ENCODE data around the gene GDPD1. TPM values are rescaled to one million over a fixed set of nuclear protein-coding genes. Genes with fewer than 3 reads are reported as not detected.
"Not testable (repeated sequence)": the region's sequence is repeated elsewhere in the genome, so short reads cannot be mapped to it uniquely, and the experiment has no call there.

Gene GDPD1
- total RNA-seq, 6 experiments from 2014 or later = 0.43 to 1.4 (median 1.1) TPM

DNA sequence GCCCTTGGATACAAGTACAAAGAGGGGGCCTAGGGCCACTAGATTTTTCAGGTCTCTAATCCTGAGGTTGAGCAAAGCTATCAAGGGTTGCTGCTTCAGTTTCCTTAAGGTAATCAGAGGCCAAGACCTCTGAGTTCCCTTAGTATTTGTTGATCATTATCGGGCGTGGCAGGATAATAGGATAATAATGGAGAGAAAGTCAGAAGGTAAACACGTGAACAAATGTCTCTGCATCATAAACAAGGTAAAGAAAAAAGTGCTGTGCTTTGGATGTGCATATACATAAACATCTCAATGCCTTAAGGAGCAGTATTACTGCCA, 69.6 kb downstream of the GDPD1 start:
- peaks cover 5% of the 10 kb centered on the region for H3K4me1 Mint-ChIP-seq (ENCODE audit: low read depth)
- H3K4me3 Mint-ChIP-seq = no peak overlapping the region
- no peaks in the 10 kb centered on the region for H3K9me3 Mint-ChIP-seq
- no peaks in the 10 kb centered on the region for H3K36me3 Mint-ChIP-seq (ENCODE audit: low read depth)
- H3K27ac Mint-ChIP-seq = no peak overlapping the region
- peaks cover 12% of the 10 kb centered on the region; the same call in 1 of the 2 replicates for H3K27me3 Mint-ChIP-seq (ENCODE audit: insufficient read depth)
- TF ChIP-seq, protein P1, sequence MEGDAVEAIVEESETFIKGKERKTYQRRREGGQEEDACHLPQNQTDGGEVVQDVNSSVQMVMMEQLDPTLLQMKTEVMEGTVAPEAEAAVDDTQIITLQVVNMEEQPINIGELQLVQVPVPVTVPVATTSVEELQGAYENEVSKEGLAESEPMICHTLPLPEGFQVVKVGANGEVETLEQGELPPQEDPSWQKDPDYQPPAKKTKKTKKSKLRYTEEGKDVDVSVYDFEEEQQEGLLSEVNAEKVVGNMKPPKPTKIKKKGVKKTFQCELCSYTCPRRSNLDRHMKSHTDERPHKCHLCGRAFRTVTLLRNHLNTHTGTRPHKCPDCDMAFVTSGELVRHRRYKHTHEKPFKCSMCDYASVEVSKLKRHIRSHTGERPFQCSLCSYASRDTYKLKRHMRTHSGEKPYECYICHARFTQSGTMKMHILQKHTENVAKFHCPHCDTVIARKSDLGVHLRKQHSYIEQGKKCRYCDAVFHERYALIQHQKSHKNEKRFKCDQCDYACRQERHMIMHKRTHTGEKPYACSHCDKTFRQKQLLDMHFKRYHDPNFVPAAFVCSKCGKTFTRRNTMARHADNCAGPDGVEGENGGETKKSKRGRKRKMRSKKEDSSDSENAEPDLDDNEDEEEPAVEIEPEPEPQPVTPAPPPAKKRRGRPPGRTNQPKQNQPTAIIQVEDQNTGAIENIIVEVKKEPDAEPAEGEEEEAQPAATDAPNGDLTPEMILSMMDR (IDR thresholded peaks at IDR 0.05) = no peak
- no peak for DNase-seq

DNA sequence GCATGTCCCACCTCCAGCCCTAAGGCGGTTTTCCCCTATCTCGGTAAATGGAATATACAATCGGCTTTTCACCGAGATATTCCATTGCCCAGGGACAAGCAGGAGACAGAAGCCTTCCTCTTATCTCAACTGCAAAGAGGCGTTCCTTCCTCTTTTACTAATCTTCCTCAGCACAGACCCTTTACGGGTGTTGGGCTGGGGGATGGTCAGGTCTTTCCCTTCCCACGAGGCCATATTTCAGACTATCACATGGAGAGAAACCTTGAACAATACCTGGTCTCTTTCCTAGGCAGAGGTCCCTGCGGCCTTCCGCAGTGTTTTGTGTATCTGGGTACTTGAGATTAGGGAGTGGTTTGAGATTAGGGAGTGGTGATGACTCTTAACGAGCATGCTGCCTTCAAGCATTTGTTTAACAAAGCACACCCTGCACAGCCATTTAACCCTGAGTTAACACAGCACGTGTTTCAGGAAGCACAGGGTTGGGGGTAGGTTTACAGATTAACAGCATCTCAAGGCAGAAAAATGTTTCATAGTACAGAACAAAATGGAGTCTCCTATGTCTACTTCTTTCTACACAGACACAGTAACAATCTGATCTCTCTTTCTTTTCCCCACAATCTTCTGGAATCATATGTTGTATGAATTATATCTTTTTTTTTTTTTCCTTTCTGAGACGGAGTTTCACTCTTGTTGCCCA, 70.1 kb downstream of the GDPD1 start:
- H3K36me3 Mint-ChIP-seq (ENCODE audit: low read depth); H3K4me3 Mint-ChIP-seq; DNase-seq; H3K9me3 Mint-ChIP-seq; H3K27ac Mint-ChIP-seq; H3K4me1 Mint-ChIP-seq (ENCODE audit: low read depth): not testable (repeated sequence)
- peaks cover 12% of the 10 kb centered on the region for H3K27me3 Mint-ChIP-seq (ENCODE audit: insufficient read depth)

DNA sequence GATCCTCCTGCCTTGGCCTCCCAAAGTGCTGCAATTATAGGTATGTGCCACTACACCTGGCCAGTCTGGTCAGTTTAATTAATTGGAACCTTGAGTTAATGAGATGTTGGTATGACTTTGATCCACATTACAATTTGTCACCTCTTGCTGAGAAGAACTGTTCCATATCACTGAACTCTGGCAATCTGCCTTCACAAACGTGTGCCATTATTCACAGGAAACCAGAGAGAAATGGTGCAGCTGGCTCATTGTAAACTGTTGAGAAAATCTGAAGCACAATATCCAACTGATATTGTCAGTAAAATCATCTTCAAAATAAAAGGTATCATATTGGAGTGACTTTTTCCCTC, 71.8 kb downstream of the GDPD1 start:
- TF ChIP-seq, protein P1 (IDR thresholded peaks at IDR 0.05) = no peak
- no peak for DNase-seq

DNA sequence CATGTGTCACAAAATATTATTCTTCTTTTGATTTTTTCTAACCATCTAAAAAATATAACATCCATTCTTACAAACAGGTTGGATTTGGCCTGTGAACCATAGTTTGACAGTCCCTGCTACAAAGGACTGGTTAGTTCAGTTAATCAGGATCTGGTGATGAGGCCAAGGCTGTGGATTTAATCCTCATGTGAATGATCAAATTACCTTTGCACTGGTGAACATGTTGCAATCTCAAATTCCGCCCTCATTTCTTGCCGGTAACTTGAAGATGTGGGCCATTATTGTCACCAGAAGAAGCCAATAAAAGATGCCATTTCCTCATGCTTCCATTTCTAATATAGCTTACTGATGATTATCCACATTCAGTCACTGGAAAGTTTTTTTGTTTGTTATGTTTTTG, 75.9 kb downstream of the GDPD1 start:
- Mint-ChIP-seq H3K4me1 (ENCODE audit: low read depth) (no peaks in the 10 kb centered on the region), H3K4me3 (no peak overlapping the region), H3K27me3 (ENCODE audit: insufficient read depth) (peaks cover 10% of the 10 kb centered on the region), H3K27ac (no peak overlapping the region), H3K9me3 (no peaks in the 10 kb centered on the region), H3K36me3 (ENCODE audit: low read depth) (no peaks in the 10 kb centered on the region)
- no peak for DNase-seq
- TF ChIP-seq, protein P1 (IDR thresholded peaks at IDR 0.05) = no peak

More for the DNA sequence above, 71.8 kb downstream of the GDPD1 start:
- H3K9me3 Mint-ChIP-seq = no peaks in the 10 kb centered on the region
- no peak overlapping the region for H3K4me3 Mint-ChIP-seq
- H3K27ac Mint-ChIP-seq = no peak overlapping the region
- peaks cover 7% of the 10 kb centered on the region for H3K27me3 Mint-ChIP-seq (ENCODE audit: insufficient read depth)
- peaks cover 5% of the 10 kb centered on the region for H3K4me1 Mint-ChIP-seq (ENCODE audit: low read depth)
- no peaks in the 10 kb centered on the region for H3K36me3 Mint-ChIP-seq (ENCODE audit: low read depth)

DNA sequence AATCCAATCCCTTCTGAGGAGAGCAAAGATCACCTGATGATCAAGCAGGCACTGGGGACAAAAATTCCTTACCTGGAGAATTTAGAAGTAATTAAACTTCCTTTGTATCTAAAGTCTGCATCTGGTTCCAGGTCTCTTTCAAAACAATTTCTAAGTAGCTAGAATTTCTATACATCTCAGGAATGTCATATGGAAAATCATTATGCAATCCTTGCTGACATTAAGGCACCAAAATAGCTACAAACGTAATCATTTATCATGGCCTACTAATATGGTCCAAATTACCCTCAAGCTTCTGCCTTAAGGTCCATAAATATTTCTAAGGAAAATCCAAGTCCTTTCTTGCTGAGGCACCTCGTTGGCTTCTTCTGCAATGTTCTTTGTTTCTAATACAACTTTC, 78.2 kb downstream of the GDPD1 start:
- Mint-ChIP-seq H3K9me3 (no peaks in the 10 kb centered on the region), H3K4me1 (ENCODE audit: low read depth) (no peaks in the 10 kb centered on the region), H3K27me3 (ENCODE audit: insufficient read depth) (peaks cover 15% of the 10 kb centered on the region), H3K4me3 (no peak overlapping the region), H3K36me3 (ENCODE audit: low read depth) (no peaks in the 10 kb centered on the region), H3K27ac (no peak overlapping the region)
- TF ChIP-seq, protein P1 (IDR thresholded peaks at IDR 0.05) = no peak
- DNase-seq = no peak

DNA sequence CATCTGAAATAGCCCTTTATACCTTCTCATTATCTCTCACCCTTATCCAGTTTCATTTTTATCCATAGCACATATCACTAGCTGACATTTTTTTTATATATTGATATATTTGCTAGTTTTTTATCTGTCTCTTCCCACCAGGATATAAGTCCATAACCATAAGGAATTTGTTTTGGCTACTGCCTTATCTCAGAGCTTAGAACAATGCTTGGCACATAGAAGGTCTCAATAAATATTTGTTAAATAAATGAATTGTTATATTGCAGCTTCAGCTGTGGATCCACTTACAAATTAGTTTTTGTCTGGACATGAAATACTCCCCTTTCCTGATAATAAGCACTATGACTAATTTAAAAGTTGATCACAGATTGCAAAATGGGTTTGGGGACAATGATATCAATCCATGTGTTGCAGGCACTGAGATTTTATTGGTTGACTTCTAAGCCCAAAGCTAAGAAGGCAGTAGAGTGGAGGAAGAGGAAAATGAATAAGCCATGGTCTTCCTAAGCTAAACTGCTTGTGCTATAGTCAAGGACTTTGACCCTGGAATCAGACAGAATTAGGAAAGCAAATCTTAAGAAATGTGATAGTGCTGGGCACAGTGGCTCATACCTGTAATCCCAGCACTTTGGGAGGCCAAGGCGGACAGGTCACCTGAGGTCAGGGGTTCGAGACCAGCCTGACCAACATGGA, 79.2 kb downstream of the GDPD1 start:
- Mint-ChIP-seq H3K4me3 (no peak overlapping the region), H3K36me3 (ENCODE audit: low read depth) (no peaks in the 10 kb centered on the region), H3K9me3 (no peaks in the 10 kb centered on the region), H3K27ac (no peak overlapping the region), H3K4me1 (ENCODE audit: low read depth) (no peaks in the 10 kb centered on the region), H3K27me3 (ENCODE audit: insufficient read depth) (peaks cover 8% of the 10 kb centered on the region)
- DNase-seq = no peak
- TF ChIP-seq, protein P1 (IDR thresholded peaks at IDR 0.05) = no peak

Measured in HFFc6 (cell line).